Stomach (tissue), 4 donors: Measurements from ENCODE around the gene SHANK2.

Experiments used
- CTCF ChIP-seq, 7 experiments: fragments of 450-650 bp in 4 of 7; fragments of 200-600 bp in 3 of 7; sonication (generic) in 3 of 7; IDR thresholded peaks; one replicate each; pipeline ENCODE4 v1.5.1; 2016 to 2019; ENCODE audit warnings: antibody characterized with exemption in 7 of 7, control low read depth in 2 of 7, mild to moderate bottlenecking in 1 of 7
- EP300 ChIP-seq: sonication (generic); formaldehyde crosslinking; IDR thresholded peaks from one replicate; pipeline ENCODE4 v1.6.1; 2017; ENCODE audit warnings: antibody characterized with exemption

DNA sequence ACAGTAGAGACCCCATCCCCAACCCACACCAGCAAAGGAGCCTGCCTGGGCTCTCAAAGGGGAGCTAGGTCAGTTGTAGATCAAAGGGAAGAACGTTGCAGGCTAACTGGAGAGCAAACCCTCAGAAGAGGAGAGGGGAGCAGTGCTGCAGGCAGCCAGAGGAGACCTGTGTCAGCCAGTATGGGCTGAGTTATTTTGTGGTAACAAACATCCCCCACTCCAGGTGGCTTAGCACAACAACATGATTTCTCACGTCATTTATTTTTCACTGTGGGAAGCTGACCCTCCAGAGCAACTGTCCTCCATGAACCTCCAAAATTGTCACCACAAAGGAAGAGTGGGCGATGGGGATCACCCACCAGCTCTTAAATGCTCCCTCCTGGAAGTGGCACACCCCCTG lies 19.8 kb upstream of the SHANK2 start:
- no peak for TF ChIP-seq CTCF (IDR thresholded peaks at IDR 0.05)
- no peak for TF ChIP-seq EP300
